HCT116 (cell line): Measurements from ENCODE around the gene UBQLNL. TPM values are rescaled to one million over a fixed set of nuclear protein-coding genes. Genes with fewer than 3 reads are reported as not detected.
A peak's percentile ranks its signal among the peaks of the same experiment; 100 is the strongest.

Experiments used
- ATAC-seq: fragments of 200-7000 bp; cut with Tn5 transposase; 2 replicates; pipeline ENCODE4 v1.9.1; 2020; ENCODE audit warnings: mild to moderate bottlenecking, moderate library complexity
- BruUV-seq: library from RNA; stranded (reverse); fragments of 400-500 nt; replicated peaks from 2 replicates; lab custom pipeline; 2021; lab: Mats Ljungman, UMichigan
- CTCF ChIA-PET: fragments of 300-600 bp; sonication (Branson Sonifier 250); formaldehyde crosslinking; loops from one replicate; lab custom pipeline; 2021; ENCODE audit warnings: antibody characterized with exemption; lab: Charles Lee
- POLR2A ChIA-PET: fragments of 300-600, 350-600 bp; sonication (Branson Sonifier 250); formaldehyde crosslinking; loops from one replicate; lab custom pipeline; 2021; ENCODE audit warnings: antibody characterized with exemption; lab: Charles Lee
- RAD21 ChIA-PET, 2 experiments: fragments of 300-600 bp; sonication (Branson Sonifier 250); formaldehyde crosslinking; loops; one replicate each; lab custom pipeline; 2023; ENCODE audit warnings: low total read pairs in 2 of 2; ENCODE audit not compliant: uncharacterized antibody in 2 of 2, unreplicated experiment in 2 of 2, low non-redundant PET in 1 of 2; lab: Charles Lee
- DNase-seq: peaks from one replicate; pipeline ENCODE4 v3.0.0-alpha.2; 2010; ENCODE audit warnings: low read depth, low spot score
- H2AFZ ChIP-seq: fragments of 200-600 bp; shearing (Covaris generic), sonication (generic); 2 replicates; pipeline ENCODE4 v1.6.1; 2017; ENCODE audit warnings: low read depth, mixed run types, mixed read lengths, antibody characterized with exemption, low read length; ENCODE audit not compliant: poor library complexity, severe bottlenecking
- H3K27ac ChIP-seq: 2 replicates; pipeline ENCODE4 v1.5.1; 2012; ENCODE audit warnings: low read depth, low read length
- H3K27me3 ChIP-seq: fragments of 200-600 bp; sonication (generic); 2 replicates; pipeline ENCODE4 v1.6.1; 2016; ENCODE audit warnings: mixed run types, low read length, mixed read lengths; ENCODE audit not compliant: insufficient read depth
- H3K36me3 ChIP-seq, 2 experiments: fragments of 200-500 bp in 1 of 2; fragments of 200-600 bp in 1 of 2; sonication (Bioruptor generic) in 1 of 2; sonication (generic) in 1 of 2; 2 replicates each; pipeline versions ENCODE4 v1.5.1 to v1.6.1; 2014 to 2016; ENCODE audit warnings: low read length in 2 of 2, inconsistent platforms in 1 of 2, mixed read lengths in 1 of 2, mixed run types in 1 of 2; ENCODE audit not compliant: insufficient read depth in 2 of 2, control insufficient read depth in 1 of 2
- H3K4me1 ChIP-seq, 2 experiments: fragments of 200-600 bp in 1 of 2; sonication (generic) in 1 of 2; 2 replicates each; pipeline versions ENCODE4 v1.5.1 to v1.6.1; 2012 to 2017; ENCODE audit warnings: low read length in 2 of 2, inconsistent platforms in 1 of 2, mild to moderate bottlenecking in 1 of 2, mixed read lengths in 1 of 2, mixed run types in 1 of 2, moderate library complexity in 1 of 2; ENCODE audit not compliant: insufficient read depth in 2 of 2, control insufficient read depth in 1 of 2
- H3K4me2 ChIP-seq: fragments of 200-600 bp; sonication (generic); 2 replicates; pipeline ENCODE4 v1.6.1; 2017; ENCODE audit warnings: mixed run types, low read length, mixed read lengths
- H3K4me3 ChIP-seq, 2 experiments: fragments of 200-600 bp in 1 of 2; sonication (generic) in 1 of 2; replicated peaks in 1 of 2; 2 replicates each; pipeline ENCODE4 v1.5.1; 2011 to 2016; ENCODE audit warnings: low read length in 2 of 2, control low read depth in 1 of 2, low read depth in 1 of 2, mild to moderate bottlenecking in 1 of 2, mixed read lengths in 1 of 2, mixed run types in 1 of 2
- H3K79me2 ChIP-seq: fragments of 200-600 bp; sonication (generic); 2 replicates; pipeline ENCODE4 v1.6.1; 2017; ENCODE audit warnings: mild to moderate bottlenecking, mixed run types, low read length, moderate library complexity, mixed read lengths; ENCODE audit not compliant: insufficient read depth
- H3K9ac ChIP-seq: fragments of 200-600 bp; sonication (generic); 2 replicates; pipeline ENCODE4 v1.6.1; 2016; ENCODE audit warnings: low read length, mixed read lengths
- H3K9me2 ChIP-seq: fragments of 200-600 bp; sonication (generic), shearing (Covaris generic); 2 replicates; pipeline ENCODE4 v1.6.1; 2017; ENCODE audit warnings: mixed run types, mild to moderate bottlenecking, moderate library complexity; ENCODE audit not compliant: insufficient read depth
- H3K9me3 ChIP-seq, 2 experiments: fragments of 200-500 bp in 1 of 2; fragments of 200-600 bp in 1 of 2; sonication (Bioruptor generic) in 1 of 2; sonication (generic) in 1 of 2; 2 replicates each; pipeline ENCODE4 v1.6.1; 2014 to 2017; ENCODE audit warnings: low read length in 2 of 2, mixed read lengths in 2 of 2, inconsistent platforms in 1 of 2, low read depth in 1 of 2, mild to moderate bottlenecking in 1 of 2, mixed run types in 1 of 2, moderate library complexity in 1 of 2; ENCODE audit not compliant: control insufficient read depth in 1 of 2, insufficient read depth in 1 of 2
- H4K20me1 ChIP-seq: fragments of 200-600 bp; sonication (generic), shearing (Covaris generic); 2 replicates; pipeline ENCODE4 v1.6.1; 2017; ENCODE audit warnings: mixed run types, mild to moderate bottlenecking, moderate library complexity; ENCODE audit not compliant: insufficient read depth
- CBX3 ChIP-seq: IDR thresholded peaks from 2 replicates; pipeline ENCODE4 v1.6.1; 2012; ENCODE audit warnings: low read depth
- CEBPB ChIP-seq: IDR thresholded peaks from 2 replicates; pipeline ENCODE4 v1.6.1; 2012; ENCODE audit warnings: low read depth
- CTCF ChIP-seq, 3 experiments: fragments of 200-600 bp in 1 of 3; sonication (generic) in 1 of 3; IDR thresholded peaks in 2 of 3; conservative IDR thresholded peaks in 1 of 3; 2 replicates each; pipeline ENCODE4 v1.5.1; 2012 to 2017; ENCODE audit warnings: low read depth in 2 of 3, low read length in 2 of 3, antibody characterized with exemption in 1 of 3, borderline replicate concordance in 1 of 3, control low read depth in 1 of 3, mild to moderate bottlenecking in 1 of 3, mixed read lengths in 1 of 3, mixed run types in 1 of 3, moderate library complexity in 1 of 3; ENCODE audit not compliant: insufficient read depth in 1 of 3
- EGR1 ChIP-seq: IDR thresholded peaks from 2 replicates; pipeline ENCODE4 v1.6.1; 2012; ENCODE audit warnings: low read depth
- JUND ChIP-seq: IDR thresholded peaks from 2 replicates; pipeline ENCODE4 v1.6.1; 2012
- MAX ChIP-seq: IDR thresholded peaks from 2 replicates; pipeline ENCODE4 v1.6.1; 2012
- POLR2A ChIP-seq: IDR thresholded peaks from 2 replicates; pipeline ENCODE4 v1.7.0; 2011; ENCODE audit warnings: borderline replicate concordance; ENCODE audit not compliant: insufficient read depth, insufficient read length; ENCODE audit errors: extremely low read depth
- POLR2AphosphoS5 ChIP-seq: IDR thresholded peaks from 2 replicates; pipeline ENCODE4 v1.6.1; 2011; ENCODE audit warnings: mild to moderate bottlenecking, low read depth, low read length, moderate library complexity
- SIN3A ChIP-seq: IDR thresholded peaks from 2 replicates; pipeline ENCODE4 v1.6.1; 2012; ENCODE audit warnings: low read depth
- SP1 ChIP-seq: IDR thresholded peaks from 2 replicates; pipeline ENCODE4 v1.6.1; 2012; ENCODE audit warnings: low read depth
- SRF ChIP-seq: IDR thresholded peaks from 2 replicates; pipeline ENCODE4 v1.6.1; 2012; ENCODE audit warnings: low read depth
- YY1 ChIP-seq: IDR thresholded peaks from 2 replicates; pipeline ENCODE4 v1.6.1; 2011; ENCODE audit warnings: low read length, low read depth, moderate library complexity, mild to moderate bottlenecking; ENCODE audit not compliant: insufficient replicate concordance; ENCODE audit errors: extremely low read depth
- ZBTB33 ChIP-seq: IDR thresholded peaks from 2 replicates; pipeline ENCODE4 v1.6.1; 2011; ENCODE audit warnings: mild to moderate bottlenecking, low read length, moderate library complexity; ENCODE audit not compliant: insufficient replicate concordance; ENCODE audit errors: extremely low read depth
- ZNF274 ChIP-seq: fragments of 200-500 bp; sonication (Bioruptor generic); IDR thresholded peaks from 2 replicates; pipeline ENCODE4 v1.6.1; 2014; ENCODE audit warnings: mild to moderate bottlenecking, low read depth, low read length, inconsistent platforms
- intact Hi-C: fragments of 100-400 bp; cut with micrococcal nuclease; formaldehyde crosslinking; loops from 2 replicates; pipeline ENCODE4 v1.10.0; 2022
- total RNA-seq: library from RNA; stranded (reverse); gene quantifications from one replicate; pipeline ENCODE4 v1.2.1, GENCODE V29; 2021; ENCODE audit not compliant: unreplicated experiment

Gene UBQLNL
- total RNA-seq, 1 experiment from 2014 or later: not detected

GRCh38 chr11:5505363-5506048 is 11.0 kb downstream of the UBQLNL start:
- peak overlapping the region; percentile 98 for H3K4me2 ChIP-seq
- RAD21 ChIA-PET: no interaction called here
- H2AFZ ChIP-seq: peak overlapping the region; percentile 19
- TF ChIP-seq CTCF (IDR thresholded peaks at IDR 0.05 in 2 of 3, conservative IDR thresholded peaks at IDR 0.05 in 1 of 3; ENCODE audit: borderline replicate concordance in 1 of 3, insufficient read depth in 1 of 3, low read depth in 2 of 3, low read length in 2 of 3) (no peak), EGR1 (no peak), JUND (0 out of 2 replicates have a peak, but pooled peaks have one; percentile 28), MAX (peak; percentile 50; the same call in 1 of the 2 replicates), YY1 (peak; percentile 76), SP1 (peak; percentile 66; the same call in 1 of the 2 replicates), SRF (no peak), ZNF274 (no peak), CBX3 (no peak), SIN3A (peak; percentile 90), POLR2A (peak; percentile 90), CEBPB (0 out of 2 replicates have a peak, but pooled peaks have one; percentile 19), ZBTB33 (peak; percentile 94), POLR2AphosphoS5 (peak; percentile 99)
- H3K27me3 ChIP-seq: no peaks in the 10 kb centered on the region
- H3K9ac ChIP-seq: peak overlapping the region; percentile 96
- BruUV-seq: no TSS peak
- no peaks in the 10 kb centered on the region for H3K9me3 ChIP-seq
- peaks cover 4 to 41% of the 10 kb centered on the region in 2 experiments; a peak in 3 of 4 replicates for H3K36me3 ChIP-seq
- intact Hi-C loops: no loop called here
- peak overlapping the region; percentile 65 for H3K27ac ChIP-seq
- peaks cover 50% of the 10 kb centered on the region for H3K79me2 ChIP-seq
- peaks cover 10 to 49% of the 10 kb centered on the region in 2 experiments for H3K4me1 ChIP-seq
- peak; percentile 74 for ATAC-seq
- peaks cover 28% of the 10 kb centered on the region; the same call in 1 of the 2 replicates for H4K20me1 ChIP-seq
- POLR2A ChIA-PET: interaction anchor here (0.5 to 3.2 kb wide), 31 partner anchors 9 to 179 kb away, joined by 3 to 56 read pairs (median 5); partner anchors contain the start of genes OR52D1, TRIM5 and UBQLNL
- DNase-seq: peak; percentile 83
- CTCF ChIA-PET: interaction anchor here (0.9 kb wide), 1 partner anchor 386 kb away, joined by 3 read pairs; no protein-coding TSS in a partner anchor
- H3K4me3 ChIP-seq: peak overlapping the region; percentile 61 to 93
- no peaks in the 10 kb centered on the region for H3K9me2 ChIP-seq
